Stimulated activated CD8-positive, alpha-beta memory T cell treated with anti-CD3 and anti-CD28 coated beads, Interleukin-2, amount 100 ng/mL, for 48 hours (primary cell): ENCODE results near the gene OR2T29.
A peak's percentile ranks its signal among the peaks of the same experiment; 100 is the strongest.
"Not testable (repeated sequence)": the region's sequence is repeated elsewhere in the genome, so short reads cannot be mapped to it uniquely, and the experiment has no call there.

Experiments
- DNase-seq, 2 donors: peaks; one replicate each; pipeline ENCODE4 v3.0.0-alpha.2; 2020; ENCODE audit warnings: low read depth in 2 of 2

OR2T29 gene, protein sequence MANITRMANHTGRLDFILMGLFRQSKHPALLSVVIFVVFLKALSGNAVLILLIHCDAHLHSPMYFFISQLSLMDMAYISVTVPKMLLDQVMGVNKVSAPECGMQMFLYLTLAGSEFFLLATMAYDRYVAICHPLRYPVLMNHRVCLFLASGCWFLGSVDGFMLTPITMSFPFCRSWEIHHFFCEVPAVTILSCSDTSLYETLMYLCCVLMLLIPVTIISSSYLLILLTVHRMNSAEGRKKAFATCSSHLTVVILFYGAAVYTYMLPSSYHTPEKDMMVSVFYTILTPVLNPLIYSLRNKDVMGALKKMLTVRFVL

DNA sequence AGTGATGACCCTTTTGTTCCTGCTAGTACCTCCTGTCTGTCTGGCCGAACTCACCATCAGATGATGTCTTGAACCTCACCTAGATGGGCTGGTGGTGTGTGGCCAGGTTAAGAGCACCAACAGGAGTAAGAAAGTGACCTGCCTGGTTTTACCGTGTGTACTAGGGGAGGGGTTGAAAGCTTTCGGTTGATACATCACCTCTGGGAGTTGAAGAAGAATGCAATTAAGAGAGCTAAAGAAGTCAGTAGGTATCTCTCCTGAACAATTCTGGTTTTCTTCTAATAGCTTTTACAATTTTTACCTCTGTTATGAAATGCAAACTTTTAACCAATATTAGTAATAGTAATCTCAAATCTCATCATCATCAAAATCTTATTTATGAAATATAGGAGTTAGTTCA lies at the start of gene OR2T29:
Gene OR2T29, minus strand, starts transcription at position 101 of the 400 bp plus-strand sequence. CDS start 3,281 bp downstream, outside the sequence.
- not testable (repeated sequence) for DNase-seq

DNA sequence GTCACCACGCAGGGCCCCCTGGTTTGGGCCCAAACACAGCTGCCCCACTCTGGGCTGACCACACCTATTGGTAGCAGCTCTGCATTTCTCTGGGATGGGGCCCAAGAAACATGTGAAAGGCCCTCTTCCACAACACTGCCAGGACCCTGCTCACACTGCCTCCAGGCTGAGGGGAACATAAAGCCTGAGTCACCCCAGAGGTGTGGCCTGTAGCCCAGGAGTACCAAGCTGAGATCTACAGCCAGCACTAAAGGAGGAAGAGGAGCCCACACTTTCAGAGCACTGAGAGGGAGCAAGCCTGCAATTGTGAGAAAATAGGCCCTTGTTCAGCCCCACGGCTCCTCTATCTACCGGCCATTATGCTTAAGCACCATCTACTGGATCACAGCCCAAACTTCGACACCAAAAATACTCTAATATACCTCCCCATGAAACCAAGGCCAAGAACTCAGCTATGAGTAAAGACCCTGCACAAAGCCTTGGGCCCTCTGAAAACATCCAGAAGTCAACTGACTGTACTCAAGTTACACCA lies 49.4 kb upstream of the OR2T29 start:
- DNase-seq, result peak; percentile 2 to 11

DNA sequence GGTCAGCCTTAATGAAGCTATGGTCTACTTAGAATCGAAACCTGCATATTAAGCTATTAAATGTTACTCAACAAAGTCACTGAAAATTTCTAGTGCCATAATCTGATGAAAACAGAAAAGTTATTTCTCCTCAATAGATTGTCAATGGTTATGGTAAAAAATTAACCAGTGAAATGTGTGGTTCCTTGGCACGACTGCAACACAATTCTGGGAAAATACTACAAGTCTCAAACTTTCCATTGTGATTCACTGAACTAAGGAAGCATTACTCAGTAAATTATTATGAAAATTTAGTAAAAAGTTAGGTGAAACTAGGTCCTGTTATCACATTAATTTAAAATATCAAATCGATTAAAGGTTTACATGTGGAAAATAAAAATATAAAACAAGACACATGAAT lies 47.7 kb upstream of the OR2T29 start:
- no peak for DNase-seq

DNA sequence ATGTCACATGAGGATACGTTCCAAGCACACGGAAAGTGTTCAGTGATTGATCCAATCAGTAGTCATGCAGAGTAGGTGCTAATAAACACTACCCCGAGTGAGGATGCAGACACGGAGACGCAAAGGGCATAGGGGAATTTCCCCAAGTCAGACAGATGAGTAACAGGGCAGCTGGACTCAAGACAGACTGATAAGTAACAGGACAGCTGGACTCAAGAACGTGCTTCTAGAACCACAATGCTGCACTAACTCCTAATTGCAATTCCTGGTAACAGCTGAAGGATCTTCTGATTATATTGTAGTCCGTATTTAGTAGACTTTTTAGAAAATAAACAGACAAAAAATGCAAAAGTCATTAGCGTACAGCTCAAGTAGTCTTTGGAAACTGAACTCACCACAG lies 36.8 kb upstream of the OR2T29 start:
- DNase-seq, result no peak

DNA sequence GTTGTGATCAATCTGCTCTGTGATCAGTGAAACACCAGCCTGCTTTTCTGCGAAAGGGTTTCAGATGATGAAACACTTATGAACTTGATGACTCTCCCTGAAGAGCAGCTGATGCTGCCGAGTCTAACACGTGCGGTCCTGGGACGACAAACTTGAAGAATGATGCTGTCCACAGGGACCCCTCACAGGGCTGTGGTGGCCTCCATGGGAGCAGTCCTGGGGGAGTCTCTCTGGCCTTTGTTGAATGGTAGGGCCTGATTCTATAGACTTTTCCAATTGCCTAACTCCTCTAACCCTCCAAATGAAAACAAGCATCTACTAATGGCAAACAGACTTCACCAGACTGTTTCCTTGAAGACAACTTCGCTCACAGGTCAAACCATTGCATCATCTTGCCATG lies 35.0 kb upstream of the OR2T29 start, which contains the start of gene OR2T10:
Gene OR2T10, minus strand, starts transcription at position 112 of the 400 bp plus-strand sequence. CDS start 3,932 bp downstream, outside the sequence.
- no peak for DNase-seq

DNA sequence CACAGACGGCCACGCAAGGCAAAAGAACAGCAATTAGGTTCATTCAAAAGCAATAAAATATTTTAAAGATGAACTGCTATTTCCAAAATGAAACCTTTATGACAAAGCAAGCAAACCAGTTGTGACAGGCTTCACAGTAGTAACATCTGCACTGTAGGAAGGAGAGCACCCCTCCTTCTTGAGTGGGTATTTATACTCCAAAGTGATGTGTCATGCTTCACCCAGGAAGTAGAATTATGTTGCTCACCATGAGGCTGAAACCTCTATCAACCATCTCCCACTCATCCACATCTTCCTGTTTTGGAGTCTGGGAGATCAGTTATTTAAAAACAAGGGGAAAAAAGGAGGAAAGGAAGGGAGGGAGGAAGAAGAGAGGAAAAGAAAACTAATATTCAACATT lies 34.0 kb upstream of the OR2T29 start:
- DNase-seq, result no peak

DNA sequence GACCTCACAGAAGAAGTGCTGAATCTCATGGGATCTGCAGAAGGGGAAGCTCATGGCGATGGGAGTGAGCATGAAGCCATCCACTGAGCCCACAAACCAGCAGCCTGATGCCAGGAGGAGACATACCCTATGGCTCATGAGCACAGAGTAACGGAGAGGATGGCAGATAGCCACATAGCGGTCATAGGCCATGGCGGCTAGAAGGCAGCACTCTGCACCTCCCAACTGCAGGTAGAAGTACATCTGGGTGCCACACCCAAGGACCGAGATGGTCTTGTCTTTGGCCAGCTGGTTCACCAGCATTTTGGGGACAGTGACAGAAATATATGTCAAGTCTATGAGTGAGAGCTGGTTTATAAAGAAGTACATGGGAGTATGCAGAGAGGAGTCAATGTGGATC lies 30.7 kb upstream of the OR2T29 start:
- no peak for DNase-seq

DNA sequence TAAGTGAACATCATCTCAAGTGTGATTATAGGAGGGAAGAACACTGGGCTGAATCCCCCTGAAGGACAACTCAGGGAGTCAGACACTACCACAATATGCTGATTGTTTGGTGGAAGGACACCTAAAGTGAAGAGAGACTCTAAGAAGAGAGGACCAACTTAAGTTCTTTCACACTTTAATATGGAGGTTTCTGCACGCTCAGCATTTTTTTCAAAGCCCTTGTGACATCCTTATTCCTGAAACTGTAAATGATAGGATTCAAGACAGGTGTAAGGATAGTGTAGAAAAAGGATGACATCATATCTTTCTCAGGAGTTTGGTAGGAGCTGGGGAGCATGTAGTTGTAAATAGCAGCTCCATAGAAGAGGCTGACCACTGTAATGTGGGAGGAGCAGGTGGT lies 30.1 kb upstream of the OR2T29 start:
- DNase-seq, result no peak

DNA sequence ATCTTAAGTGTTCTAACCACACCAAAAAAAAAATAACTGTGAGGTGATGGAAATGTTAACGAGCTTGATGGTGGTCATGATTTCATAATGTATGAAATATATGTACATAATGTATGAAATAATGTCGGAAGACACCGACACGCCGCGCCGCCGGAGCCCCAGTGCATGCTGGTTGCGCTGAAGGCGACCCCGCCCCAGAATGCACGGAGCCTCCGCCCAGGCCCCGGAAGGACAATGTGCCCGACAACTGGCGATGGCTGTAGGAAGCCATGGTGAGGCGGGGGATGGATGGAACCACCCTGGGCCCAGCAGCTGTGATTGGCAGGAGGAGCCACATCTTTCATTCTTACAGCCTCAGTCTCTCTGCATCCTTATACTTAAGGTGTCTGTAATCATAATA lies 27.5 kb upstream of the OR2T29 start:
- no peak for DNase-seq

DNA sequence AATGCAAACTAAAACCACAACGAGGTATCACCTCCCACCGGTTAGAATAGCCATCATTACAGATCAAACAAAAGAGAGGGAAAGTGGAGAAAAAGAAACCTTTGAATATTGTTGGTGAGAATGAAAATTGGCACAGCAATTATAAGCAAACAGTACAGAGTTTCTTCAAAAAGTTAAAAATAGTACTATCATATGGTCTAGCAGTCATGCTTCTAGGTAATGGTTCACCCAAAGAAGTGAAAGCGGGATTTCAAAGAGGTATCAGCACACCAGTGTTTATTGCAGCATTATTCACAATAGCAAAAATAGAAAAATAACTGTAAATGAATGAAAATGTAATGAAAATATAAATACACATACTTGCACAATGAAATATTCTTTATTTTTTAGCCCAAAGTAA lies 26.8 kb upstream of the OR2T29 start:
- DNase-seq, result no peak

DNA sequence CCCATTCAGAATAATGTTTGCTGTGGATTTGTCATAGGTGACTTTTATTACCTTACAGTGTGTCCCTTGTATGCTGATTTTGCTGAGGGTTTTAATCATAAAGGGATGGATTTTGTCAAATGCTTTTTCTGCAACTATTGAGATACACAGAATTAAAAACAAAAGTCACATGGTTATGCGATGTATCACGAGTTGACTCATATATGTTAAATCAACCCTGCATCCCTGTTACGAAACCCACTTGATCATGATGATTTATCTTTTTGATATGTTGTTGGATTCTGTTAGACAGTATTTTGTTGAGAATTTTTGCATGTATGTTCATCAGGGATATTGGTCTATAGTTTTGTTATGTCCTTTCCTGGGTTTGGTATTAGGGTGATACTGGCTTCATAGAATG lies 22.7 kb upstream of the OR2T29 start:
- DNase-seq, result no peak

DNA sequence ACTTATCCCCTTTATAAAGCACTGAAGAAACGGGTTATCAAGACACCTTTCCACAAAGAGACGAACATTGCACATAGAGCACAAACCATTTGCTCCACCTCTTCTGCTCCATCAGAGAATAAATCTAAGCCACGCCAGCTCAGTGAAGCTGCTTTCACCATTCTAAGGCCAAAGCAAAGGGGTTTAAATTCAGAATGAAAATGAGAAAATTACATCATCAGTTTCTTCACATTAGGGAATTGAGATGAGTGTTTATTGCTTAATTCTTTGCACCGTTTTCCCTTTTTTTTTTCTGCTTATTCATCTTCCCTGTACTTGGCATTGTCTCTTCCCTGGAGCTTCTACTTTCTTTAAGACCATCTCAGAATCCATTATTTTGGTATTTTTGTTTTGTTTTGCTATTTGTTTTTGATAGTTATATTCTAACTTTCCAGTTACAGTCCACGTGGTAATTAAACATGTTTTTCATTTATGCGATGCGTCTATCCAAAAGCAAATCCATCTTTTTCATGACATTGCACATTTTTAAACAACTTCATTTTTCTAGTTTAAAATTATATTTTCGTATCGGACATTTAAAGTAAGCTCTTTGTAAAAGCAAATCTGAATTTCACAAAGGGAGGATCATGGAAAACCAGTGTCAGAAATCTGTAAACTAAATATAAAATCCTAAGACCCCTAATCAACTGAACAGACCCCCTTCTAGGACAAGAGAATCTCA lies 13.8 kb upstream of the OR2T29 start:
- DNase-seq, result no peak

DNA sequence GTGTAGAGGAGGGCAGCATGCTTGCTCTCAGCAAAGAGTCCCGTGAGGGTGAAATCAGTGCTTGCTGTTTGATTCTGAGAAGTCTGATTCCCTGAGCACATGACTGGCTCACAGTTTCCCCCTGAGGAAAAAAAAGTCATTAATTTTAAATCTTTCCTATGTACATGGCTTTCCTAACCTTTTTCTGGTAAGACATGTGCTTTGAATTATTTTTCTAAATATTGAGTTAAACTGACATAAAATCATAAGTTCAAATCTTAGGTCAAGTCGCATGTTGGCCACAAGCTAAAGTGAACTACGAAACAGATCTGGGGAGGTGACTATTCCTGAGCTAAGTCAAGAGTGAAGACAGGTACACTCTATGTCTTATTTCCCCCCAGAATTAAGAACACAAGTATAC lies 12.1 kb upstream of the OR2T29 start, which contains the start of gene OR2T34:
Gene OR2T34, minus strand, starts transcription at position 101 of the 400 bp plus-strand sequence. Its CDS starts 0 bp downstream, at position 101.
- DNase-seq, result not testable (repeated sequence)

DNA sequence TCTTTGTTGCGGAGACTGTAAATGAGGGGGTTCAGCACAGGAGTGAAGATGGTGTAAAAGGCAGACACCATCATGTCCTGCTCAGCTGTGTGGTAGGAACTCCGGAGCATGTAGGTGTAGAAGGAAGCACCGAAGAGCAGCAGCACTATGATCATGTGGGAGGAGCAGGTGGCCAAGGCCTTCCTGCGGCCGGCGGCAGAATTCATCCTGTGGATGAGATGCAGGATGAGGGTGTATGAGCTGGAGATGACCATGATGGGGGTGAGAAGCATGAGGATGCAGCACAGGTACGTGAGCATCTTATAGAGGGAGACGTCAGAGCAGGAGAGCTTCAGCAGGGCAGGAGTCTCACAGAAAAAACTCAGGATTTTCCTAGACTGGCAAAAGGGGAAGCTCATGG lies 11.3 kb upstream of the OR2T29 start:
- DNase-seq, result not testable (repeated sequence)

DNA sequence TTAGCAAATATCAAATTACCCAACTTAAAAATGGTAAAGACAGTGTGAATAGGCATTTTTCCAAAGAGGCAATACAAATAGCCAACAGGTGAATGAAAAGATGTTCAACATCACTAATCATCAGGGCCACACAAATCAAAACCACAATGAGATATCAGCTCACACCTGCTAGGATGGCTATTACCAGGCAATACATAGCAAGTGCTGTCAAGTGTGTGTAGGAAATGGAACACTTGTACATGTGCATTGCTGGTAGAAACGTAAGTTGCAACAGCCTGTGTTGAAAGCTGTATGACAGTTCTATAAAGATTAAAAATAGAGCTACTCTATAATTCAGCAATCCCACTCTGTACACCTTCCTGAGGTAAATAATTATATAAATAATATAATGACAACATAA lies 9.5 kb upstream of the OR2T29 start:
- not testable (repeated sequence) for DNase-seq

DNA sequence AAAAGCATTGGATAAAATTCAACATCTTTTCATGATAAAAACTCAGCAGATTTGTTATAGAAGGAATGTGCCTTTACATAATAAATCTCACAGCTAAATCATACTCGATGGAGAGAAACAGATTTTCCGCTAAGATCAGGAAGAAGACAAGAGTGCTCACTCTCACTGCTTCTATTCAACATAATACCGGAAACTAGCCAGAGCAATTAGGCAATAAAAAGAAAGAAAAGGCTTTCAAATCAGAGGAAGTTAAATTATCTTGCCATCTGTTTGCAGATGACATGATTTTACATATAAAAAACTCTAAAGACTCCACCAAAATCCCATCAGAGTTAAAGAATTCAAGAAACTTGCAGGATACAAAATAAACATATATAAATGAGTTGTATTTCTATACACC lies 8.2 kb upstream of the OR2T29 start:
- DNase-seq, result not testable (repeated sequence)

DNA sequence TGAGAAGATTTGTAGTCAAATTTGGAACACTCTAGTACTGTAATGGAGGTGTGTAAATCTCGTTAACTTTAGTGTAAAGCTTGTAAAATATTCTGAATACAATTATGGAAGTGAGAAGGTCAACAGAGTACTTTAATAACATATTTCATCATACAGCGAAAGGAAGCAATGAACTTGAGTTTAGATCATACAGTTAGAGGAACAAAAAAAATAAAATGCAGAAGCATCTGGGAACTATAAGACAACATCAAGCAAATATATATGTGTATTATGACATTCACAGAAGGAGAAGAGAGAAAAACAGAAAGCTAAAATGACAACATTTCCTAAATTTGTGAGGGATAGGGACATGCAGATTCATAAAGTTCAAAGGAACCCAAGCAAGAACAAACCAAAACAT lies 6.5 kb upstream of the OR2T29 start:
- not testable (repeated sequence) for DNase-seq

DNA sequence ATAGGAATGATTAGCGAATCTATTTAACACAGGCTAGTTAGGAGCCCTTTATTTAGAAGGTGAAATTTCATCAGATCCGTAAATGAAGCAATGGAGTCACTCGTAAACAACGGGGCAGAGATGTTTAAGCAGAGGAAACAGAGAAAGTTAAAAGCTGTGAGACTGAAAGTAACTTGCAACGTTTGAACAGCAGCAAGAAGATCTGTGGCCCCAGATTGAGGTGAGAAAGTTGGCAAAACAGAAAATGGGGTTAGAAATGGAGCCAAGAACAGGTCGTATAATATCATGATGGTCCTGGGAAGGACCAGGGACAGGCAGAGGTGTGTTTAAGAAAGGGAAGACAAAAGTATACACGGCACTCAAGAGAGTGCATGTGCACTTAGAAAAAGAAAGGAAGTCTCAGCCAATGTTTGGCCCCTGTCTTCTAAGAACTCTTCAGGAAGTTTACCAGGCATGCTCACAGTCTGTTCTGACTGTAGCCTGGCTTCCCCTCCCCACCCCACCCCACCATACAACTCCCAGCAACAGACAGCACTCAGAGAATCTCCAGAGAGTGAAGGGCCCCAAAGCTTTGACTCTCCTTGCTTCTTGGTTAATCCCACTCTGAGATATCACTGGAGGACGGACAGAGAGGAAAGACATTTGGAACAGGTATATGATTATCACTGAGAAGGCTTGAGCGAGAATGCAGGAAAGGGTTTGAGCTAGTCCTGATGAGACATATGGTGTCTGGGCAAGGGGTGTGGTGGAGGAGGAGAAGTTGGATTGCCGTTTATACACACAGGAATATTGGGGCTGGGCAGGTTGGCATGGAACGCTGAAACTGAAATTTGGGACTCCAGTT lies 3.2 kb upstream of the OR2T29 start:
- DNase-seq, result not testable (repeated sequence)

DNA sequence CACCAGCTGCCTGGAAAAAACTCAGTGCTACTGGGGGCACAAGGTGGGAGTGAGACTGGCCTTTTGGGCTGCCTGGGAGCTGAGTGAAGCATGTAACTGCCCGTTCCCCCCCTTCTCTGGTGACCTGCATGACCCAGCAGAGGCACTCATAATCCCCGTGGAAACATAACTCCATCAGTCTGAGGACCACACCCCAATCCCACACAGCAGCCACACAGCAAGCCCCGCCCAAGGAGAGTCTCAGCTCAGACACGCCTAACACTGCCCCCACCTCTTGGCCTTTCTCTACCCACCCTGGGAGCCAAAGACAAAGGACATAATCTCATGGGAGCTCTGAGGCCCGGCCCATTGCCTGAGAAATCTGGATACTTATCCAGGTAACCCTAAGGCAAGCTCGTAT lies 11.5 kb downstream of the OR2T29 start:
- not testable (repeated sequence) for DNase-seq

DNA sequence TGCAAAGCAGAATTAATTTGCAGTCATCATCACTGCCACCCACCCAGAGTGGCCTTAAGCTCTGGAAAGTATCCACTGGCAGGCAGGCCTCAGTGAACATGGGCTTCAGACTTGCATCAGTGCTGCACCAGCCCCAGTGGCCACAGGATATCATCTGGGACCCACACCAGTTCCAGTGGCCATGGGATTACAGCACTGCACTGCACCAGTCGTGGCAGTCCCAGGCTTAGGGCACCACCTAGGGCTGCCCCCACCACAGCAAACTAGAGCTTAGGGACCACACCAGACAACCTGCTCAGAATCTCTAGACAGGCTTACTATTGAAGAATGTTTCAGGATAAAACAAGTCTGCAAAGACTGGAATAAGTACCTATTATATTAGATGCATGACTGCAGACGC lies 15.2 kb downstream of the OR2T29 start:
- not testable (repeated sequence) for DNase-seq

DNA sequence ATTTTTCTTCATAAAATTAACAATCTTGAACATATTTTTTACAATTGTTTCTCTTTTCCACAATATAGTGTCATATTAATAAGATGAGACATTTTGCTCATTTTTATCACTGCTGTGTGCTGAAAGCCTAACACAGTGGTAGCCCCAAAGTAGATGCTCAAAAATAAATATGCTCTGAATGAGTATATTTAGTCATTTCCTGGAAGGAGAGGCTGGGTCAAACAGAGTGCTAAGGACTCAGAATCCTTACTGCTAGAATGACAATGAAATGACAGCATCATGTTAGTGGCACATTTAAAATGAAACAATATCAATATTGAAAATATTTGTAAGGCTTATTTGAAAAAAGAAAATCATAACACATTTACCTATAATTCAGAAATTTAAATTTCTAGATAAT lies 25.1 kb downstream of the OR2T29 start:
- DNase-seq, result not testable (repeated sequence)

DNA sequence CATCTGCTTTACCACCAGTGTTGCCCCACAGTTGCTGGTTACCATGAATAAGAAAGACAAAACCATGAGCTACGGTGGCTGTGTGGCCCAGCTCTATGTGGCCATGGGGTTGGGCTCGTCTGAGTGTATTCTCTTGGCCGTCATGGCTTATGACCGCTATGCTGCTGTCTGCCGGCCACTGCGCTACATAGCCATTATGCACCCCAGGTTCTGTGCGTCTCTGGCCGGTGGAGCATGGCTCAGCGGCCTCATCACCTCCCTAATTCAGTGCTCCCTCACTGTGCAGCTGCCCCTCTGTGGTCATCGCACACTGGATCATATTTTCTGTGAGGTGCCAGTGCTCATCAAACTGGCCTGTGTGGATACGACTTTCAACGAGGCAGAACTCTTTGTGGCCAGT lies 40.7 kb downstream of the OR2T29 start:
- DNase-seq, result no peak
